HG03565 (cell line): ENCODE measurements around the gene MYL6.
A peak's percentile ranks its signal among the peaks of the same experiment; 100 is the strongest.
"Not testable (repeated sequence)": the region's sequence is repeated elsewhere in the genome, so short reads cannot be mapped to it uniquely, and the experiment has no call there.

Experiments
- ATAC-seq: cut with Tn5 transposase; IDR thresholded peaks from one replicate; pipeline ENCODE4 v1.9.1; 2021; ENCODE audit warnings: mild to moderate bottlenecking, moderate library complexity; ENCODE audit not compliant: unreplicated experiment

The MYL6 gene

GRCh38 chr12:56156464-56157200 lies 1.5 kb upstream of the MYL6 start:
- not testable (repeated sequence) for ATAC-seq

DNA sequence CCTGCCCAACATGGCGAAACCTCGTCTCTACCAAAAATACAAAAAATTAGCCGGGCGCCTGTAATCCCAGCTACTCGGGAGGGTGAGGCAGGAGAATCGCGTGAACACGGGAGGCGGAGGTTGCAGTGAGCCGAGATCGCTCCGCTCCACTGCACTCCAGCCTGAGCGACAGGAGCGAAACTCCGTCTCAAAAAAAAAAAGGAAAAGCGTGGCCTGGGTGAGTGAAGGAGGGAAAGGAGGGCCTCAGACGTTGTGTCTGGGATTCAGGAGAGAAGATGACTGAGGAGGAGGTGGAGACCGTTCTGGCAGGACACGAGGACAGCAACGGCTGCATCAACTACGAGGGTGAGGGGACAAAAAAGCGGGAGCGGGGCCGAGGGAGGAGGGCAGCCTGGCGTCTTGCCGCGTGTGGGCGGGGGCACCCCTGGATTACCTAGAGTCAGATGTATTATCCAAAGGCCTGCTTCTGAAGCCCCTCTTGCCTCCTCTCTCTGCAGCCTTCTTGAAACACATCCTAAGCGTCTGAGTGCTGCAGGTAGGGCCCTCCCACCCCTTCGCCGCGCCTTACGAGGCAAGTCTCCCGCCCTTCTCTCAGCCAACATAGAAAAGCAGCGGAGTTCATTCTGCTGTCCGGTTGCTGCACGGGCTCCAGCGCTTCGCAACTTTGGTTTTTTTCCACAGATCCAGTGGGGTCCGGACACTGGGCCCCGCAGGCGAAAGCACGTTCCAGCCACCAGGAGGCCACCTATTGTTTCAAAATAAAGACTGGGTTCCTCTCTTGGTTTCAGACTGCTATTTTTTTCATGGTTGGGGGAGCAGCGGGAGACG lies 744 bp upstream of the MYL6 start:
- peak; percentile 18 for ATAC-seq

GRCh38 chr12:56158926-56159461 lies 835 bp downstream of the MYL6 start:
- ATAC-seq: no peak

DNA sequence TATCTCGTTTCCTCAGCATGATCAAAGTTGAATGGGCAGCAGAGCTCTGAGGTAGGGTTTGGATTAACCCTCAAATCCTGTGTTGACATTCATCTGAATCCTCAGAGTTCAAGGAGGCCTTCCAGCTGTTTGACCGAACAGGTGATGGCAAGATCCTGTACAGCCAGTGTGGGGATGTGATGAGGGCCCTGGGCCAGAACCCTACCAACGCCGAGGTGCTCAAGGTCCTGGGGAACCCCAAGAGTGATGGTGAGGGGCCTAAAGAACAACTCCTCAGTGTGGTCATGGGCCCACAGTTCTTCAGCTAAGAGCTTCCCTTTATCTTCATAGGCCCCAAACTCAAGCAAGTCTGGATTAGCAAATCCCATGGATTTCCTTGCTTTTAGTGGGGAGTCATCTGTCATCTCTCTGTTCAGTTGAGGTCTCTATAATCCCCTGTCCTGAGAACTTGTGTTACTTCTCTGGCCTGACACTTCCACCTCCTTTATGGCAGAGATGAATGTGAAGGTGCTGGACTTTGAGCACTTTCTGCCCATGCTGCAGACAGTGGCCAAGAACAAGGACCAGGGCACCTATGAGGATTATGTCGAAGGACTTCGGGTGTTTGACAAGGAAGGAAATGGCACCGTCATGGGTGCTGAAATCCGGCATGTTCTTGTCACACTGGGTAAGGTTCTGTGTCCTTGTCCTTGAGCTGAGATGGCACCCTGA lies 1.5 kb downstream of the MYL6 start:
- no peak for ATAC-seq

- ATAC-seq: no peak
Observed at GRCh38 chr12:56160193-56160763, 2.1 kb downstream of the MYL6 start.

- ATAC-seq: no peak
Observed at GRCh38 chr12:56160894-56161689, 2.9 kb downstream of the MYL6 start.

DNA sequence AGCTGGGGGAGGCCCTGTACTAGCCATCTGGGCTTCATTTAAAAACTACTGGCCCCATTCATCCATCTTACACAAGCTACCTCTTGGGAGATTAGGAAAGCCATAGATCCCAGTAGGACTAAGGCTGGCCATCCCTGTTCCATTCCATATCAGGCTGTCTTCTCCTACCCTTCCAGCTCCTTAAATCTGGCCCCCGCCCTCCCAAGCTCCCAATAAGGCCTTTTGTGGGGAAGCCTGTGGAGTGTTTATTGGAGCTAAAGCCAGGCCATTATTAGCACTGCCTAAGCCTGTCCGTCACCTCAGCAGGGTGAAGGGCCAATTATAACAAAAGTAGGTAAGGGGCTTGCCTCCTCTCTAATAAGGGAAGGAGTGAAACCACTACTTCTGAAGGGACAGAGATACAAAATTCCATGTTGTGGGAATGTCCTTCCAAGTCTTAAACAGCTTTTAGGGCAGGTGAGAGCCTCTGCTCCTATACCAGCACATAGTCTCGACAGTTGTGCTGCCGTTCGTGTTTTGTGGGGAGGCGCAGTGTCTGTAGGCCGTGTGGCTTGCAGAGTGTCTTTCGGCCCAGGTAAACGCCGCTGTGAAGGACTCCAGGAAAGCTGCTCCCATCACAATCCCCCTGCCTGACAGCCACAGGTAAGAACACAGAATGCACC lies 3.7 kb downstream of the MYL6 start:
- no peak for ATAC-seq

- ATAC-seq: no peak
Observed at GRCh38 chr12:56162468-56163290, 4.5 kb downstream of the MYL6 start.

DNA sequence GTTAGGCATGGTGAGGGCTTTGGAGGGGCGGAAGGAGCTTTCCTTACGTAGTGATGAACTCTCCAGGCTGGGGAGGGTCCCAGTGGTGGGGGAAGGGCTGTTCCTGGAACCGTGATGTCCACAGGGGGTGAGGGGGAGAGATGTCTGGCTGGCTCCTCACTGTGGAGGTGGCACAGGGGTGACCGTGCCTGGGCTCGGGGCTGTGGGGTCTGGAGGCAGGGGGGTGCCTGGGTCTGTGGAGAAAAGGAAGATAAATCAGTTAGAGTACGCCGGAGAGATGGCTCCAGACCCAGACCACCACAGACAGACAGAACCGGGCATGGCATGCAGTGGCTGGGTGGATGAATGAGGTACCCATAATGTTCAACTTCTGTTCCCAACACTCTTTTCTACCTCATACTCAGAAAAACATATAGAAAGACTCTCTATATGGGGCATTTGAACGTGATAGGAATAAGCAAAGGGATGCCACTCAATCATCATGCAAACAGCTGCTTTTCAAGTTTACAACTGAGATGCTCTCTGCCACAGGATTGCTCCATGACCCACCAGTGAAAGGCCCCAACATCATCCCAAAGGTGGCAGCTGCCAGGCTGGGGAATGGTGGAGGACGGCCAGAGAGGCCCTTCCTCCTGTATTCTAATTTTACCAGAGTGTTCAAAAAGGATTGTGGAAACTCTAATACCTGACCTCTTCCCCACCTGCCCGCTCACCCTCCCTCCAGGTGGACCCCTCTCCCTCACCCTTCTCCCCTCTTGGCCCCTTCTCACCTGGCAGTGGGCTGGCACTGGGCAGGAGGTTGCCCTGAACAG lies 5.6 kb downstream of the MYL6 start:
- no peak for ATAC-seq

DNA sequence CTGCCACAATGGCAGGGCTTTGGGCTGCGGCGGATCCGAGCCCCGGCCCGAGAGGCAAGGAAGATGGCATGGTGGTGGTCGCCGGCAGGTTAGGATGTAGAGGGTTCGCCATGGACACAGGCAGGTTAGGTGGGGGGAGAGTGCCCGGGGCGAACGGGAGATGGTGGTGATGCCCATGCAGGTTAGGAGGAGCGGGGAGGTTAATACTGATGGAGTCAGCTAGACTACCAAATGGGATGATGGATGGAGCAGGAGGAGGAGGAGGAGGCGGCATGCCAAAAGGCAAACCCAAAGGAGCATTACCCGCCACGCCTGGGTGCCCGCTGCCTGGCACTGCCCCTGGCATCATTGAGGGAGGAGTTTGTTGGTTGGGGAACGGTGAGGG lies 6.2 kb downstream of the MYL6 start:
- ATAC-seq: no peak

DNA sequence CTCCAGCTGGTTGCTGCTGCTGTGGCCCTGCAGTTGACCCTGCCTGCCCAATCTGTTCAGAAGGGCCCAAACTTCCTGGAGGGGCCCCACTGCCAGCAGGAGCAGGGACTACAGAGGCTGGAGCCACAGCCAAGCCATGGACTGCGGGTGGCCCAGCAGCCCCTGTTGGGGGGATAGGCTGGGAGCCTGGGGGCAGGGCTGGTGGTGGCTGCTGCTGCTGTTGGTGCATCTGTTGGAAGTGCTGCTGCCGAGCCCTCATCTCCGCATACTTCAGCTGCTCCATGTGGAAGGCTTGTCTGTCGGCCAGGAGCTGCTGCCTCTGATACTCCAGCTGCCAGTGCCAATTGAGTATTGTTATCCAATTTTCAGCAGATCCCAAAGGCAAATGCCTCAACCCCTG lies 7.2 kb downstream of the MYL6 start:
- ATAC-seq: no peak

- ATAC-seq: no peak
Observed at GRCh38 chr12:56169229-56169759, 11.1 kb downstream of the MYL6 start.

DNA sequence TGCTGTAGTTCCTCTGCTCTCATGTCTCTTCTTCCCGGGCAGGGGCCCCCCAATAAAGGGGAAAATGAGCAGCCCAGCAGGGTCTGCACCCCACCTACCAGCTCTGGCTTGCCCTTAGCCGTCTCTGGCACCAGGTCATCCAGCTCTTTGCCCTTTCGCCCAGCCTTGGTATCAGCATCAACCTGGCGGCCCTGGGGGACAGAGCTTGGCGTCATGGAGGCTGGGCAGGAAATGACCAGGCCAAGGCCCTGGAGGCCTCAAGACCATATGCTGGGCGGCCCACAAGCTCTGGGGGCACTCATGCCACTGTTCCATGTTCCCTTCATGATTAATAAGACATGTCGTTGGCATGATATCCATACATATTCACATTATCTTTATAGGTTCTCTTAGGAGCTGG lies 14.7 kb downstream of the MYL6 start:
- ATAC-seq: no peak

- ATAC-seq: no peak
Observed at GRCh38 chr12:56178347-56178746, 20.2 kb downstream of the MYL6 start.

DNA sequence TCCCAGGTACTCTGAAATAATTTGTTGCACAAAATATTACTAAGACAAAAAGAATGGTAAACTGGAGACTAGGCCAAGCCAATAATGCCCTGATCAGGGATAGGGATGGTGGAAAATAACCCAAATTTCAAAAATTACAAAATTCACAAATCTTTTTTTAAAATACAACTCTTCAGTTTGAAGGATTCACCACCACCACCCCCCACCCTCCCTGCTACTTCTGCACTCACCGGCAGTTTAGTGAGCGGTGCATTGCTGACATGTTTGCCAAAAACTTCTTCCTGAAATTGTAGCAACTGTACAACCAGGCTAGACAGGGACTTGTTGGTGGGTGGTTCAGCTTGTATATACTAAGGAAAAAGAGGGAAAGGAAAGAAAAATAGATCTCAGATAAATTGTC lies 28.8 kb downstream of the MYL6 start:
- ATAC-seq: no peak

- ATAC-seq: no peak
Observed at GRCh38 chr12:56188131-56188777, 30.1 kb downstream of the MYL6 start.

GRCh38 chr12:56188778-56189098 lies 30.6 kb downstream of the MYL6 start:
- no peak for ATAC-seq
